Astrocyte (in vitro differentiated cells and primary cell): ENCODE measurements around the gene WTAP. TPM values are rescaled to one million over a fixed set of nuclear protein-coding genes. Genes with fewer than 3 reads are reported as not detected.
"Not testable (repeated sequence)": the region's sequence is repeated elsewhere in the genome, so short reads cannot be mapped to it uniquely, and the experiment has no call there.

Experiments
- DNase-seq: peaks from one replicate; pipeline ENCODE4 v3.0.0-alpha.2; 2010; ENCODE audit warnings: low read depth
- FAIRE-seq: peaks from 2 replicates; lab custom pipeline; 2011; peaks lifted over from hg19 to GRCh38; lab: Jason Lieb, UNC
- H2AFZ ChIP-seq: 2 replicates; pipeline ENCODE4 v1.6.0; 2012; ENCODE audit warnings: low read depth, low read length, inconsistent platforms
- H3K27ac ChIP-seq: 2 replicates; pipeline ENCODE4 v1.5.1; 2011; ENCODE audit warnings: low read depth, low read length, inconsistent platforms
- H3K27me3 ChIP-seq: 2 replicates; pipeline ENCODE4 v1.6.0; 2011; ENCODE audit warnings: low read length, inconsistent platforms; ENCODE audit not compliant: insufficient read depth
- H3K36me3 ChIP-seq: 2 replicates; pipeline ENCODE4 v1.5.1; 2011; ENCODE audit warnings: low read length, inconsistent platforms; ENCODE audit not compliant: insufficient read depth
- H3K4me1 ChIP-seq: 2 replicates; pipeline ENCODE4 v1.5.1; 2011; ENCODE audit warnings: low read length, inconsistent platforms; ENCODE audit not compliant: insufficient read depth
- H3K4me2 ChIP-seq: 2 replicates; pipeline ENCODE4 v1.6.0; 2012; ENCODE audit warnings: low read length, inconsistent platforms
- H3K4me3 ChIP-seq: 2 replicates; pipeline ENCODE4 v1.5.1; 2011; ENCODE audit warnings: low read depth, mild to moderate bottlenecking, low read length, inconsistent platforms; ENCODE audit not compliant: insufficient read depth
- H3K79me2 ChIP-seq: 2 replicates; pipeline ENCODE4 v1.6.0; 2012; ENCODE audit warnings: mild to moderate bottlenecking, low read length, inconsistent platforms; ENCODE audit not compliant: insufficient read depth
- H3K9ac ChIP-seq: 2 replicates; pipeline ENCODE4 v1.6.0; 2012; ENCODE audit warnings: mild to moderate bottlenecking, low read length, inconsistent platforms
- H3K9me3 ChIP-seq: 2 replicates; pipeline ENCODE4 v1.5.1; 2012; ENCODE audit warnings: low read depth, mild to moderate bottlenecking, low read length, inconsistent platforms; ENCODE audit not compliant: insufficient read depth
- H4K20me1 ChIP-seq: 2 replicates; pipeline ENCODE4 v1.6.0; 2012; ENCODE audit warnings: low read length, inconsistent platforms; ENCODE audit not compliant: insufficient read depth
- H3K27ac Mint-ChIP-seq: one replicate; pipeline ENCODE4 v1.8.0; 2021; ENCODE audit warnings: mild to moderate bottlenecking, mixed read lengths; ENCODE audit not compliant: unreplicated experiment
- H3K27me3 Mint-ChIP-seq: one replicate; pipeline ENCODE4 v1.8.0; 2021; ENCODE audit warnings: low read depth, mixed read lengths; ENCODE audit not compliant: unreplicated experiment
- H3K36me3 Mint-ChIP-seq: one replicate; pipeline ENCODE4 v1.8.0; 2021; ENCODE audit warnings: low read depth, mixed read lengths; ENCODE audit not compliant: unreplicated experiment
- H3K4me1 Mint-ChIP-seq: one replicate; pipeline ENCODE4 v1.8.0; 2021; ENCODE audit warnings: low read depth, mixed read lengths; ENCODE audit not compliant: unreplicated experiment
- H3K4me3 Mint-ChIP-seq: one replicate; pipeline ENCODE4 v1.8.0; 2021; ENCODE audit warnings: mild to moderate bottlenecking, moderate library complexity, mixed read lengths; ENCODE audit not compliant: unreplicated experiment
- H3K9me3 Mint-ChIP-seq: one replicate; pipeline ENCODE4 v1.8.0; 2021; ENCODE audit warnings: mild to moderate bottlenecking, mixed read lengths; ENCODE audit not compliant: unreplicated experiment
- EZH2 ChIP-seq: IDR thresholded peaks from 2 replicates; pipeline ENCODE4 v1.6.1; 2012; ENCODE audit warnings: mild to moderate bottlenecking, low read length, inconsistent platforms; ENCODE audit not compliant: insufficient read depth
- total RNA-seq: library from RNA; stranded (reverse); gene quantifications from 2 replicates; pipeline ENCODE4 v1.2.1, GENCODE V29; 2021
- TF ChIP-seq, protein P1 (sequence below): IDR thresholded peaks from 2 replicates; pipeline ENCODE4 v1.5.1; 2011; ENCODE audit warnings: low read depth, mild to moderate bottlenecking, inconsistent platforms, low read length, moderate library complexity; ENCODE audit not compliant: insufficient read depth

Gene WTAP
- total RNA-seq, 1 donor from 2014 or later: 93.8 TPM

DNA sequence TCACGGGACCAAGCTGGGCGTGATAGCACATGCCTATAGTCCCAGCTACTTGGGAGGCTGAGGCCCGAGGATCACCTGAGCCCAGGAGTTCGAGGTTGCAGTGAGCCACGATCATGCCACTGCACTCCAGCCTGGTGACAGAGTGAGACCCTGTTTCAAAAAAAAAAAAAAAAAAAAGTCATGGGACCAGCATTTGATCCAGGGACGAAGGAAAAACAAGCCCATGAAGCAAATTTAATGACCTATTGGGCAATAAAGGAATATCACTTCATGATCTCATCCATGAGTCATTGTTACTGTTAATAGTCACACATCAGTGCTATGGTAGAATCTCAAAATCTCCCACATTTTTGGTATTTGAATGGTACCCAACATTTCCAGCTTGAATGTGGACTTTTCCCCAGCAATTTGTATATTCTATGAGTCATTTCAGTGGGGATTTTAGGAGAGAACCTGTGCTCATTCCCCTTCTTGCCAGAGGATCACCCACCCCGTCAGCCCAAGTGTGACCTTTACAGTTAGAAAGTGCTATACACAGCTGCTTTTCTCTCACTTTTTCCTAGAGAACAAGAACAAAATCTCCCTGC is 25.8 kb upstream of the WTAP start:
- Histone ChIP-seq H3K9ac (peak overlapping the region; percentile 32), H3K4me1 (peaks cover 14% of the 10 kb centered on the region), H3K27me3 (no peaks in the 10 kb centered on the region), H3K4me2 (peak overlapping the region; percentile 55), H3K36me3 (no peaks in the 10 kb centered on the region), H4K20me1 (no peaks in the 10 kb centered on the region), H2AFZ (no peak overlapping the region), H3K79me2 (no peaks in the 10 kb centered on the region), H3K4me3 (no peak overlapping the region), H3K27ac (peak overlapping the region; percentile 78), H3K9me3 (no peaks in the 10 kb centered on the region)
- H3K36me3 Mint-ChIP-seq: peaks cover 13% of the 10 kb centered on the region
- H3K27me3 Mint-ChIP-seq: no peaks in the 10 kb centered on the region
- peaks cover 5% of the 10 kb centered on the region for H3K4me1 Mint-ChIP-seq
- TF ChIP-seq, protein P1, sequence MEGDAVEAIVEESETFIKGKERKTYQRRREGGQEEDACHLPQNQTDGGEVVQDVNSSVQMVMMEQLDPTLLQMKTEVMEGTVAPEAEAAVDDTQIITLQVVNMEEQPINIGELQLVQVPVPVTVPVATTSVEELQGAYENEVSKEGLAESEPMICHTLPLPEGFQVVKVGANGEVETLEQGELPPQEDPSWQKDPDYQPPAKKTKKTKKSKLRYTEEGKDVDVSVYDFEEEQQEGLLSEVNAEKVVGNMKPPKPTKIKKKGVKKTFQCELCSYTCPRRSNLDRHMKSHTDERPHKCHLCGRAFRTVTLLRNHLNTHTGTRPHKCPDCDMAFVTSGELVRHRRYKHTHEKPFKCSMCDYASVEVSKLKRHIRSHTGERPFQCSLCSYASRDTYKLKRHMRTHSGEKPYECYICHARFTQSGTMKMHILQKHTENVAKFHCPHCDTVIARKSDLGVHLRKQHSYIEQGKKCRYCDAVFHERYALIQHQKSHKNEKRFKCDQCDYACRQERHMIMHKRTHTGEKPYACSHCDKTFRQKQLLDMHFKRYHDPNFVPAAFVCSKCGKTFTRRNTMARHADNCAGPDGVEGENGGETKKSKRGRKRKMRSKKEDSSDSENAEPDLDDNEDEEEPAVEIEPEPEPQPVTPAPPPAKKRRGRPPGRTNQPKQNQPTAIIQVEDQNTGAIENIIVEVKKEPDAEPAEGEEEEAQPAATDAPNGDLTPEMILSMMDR: no peak
- TF ChIP-seq EZH2: no peak
- peaks cover 5% of the 10 kb centered on the region for H3K9me3 Mint-ChIP-seq
- no peak overlapping the region for H3K4me3 Mint-ChIP-seq
- FAIRE-seq (peak; percentile 26), DNase-seq (peak; percentile 91)
- peak overlapping the region; percentile 58 for H3K27ac Mint-ChIP-seq

DNA sequence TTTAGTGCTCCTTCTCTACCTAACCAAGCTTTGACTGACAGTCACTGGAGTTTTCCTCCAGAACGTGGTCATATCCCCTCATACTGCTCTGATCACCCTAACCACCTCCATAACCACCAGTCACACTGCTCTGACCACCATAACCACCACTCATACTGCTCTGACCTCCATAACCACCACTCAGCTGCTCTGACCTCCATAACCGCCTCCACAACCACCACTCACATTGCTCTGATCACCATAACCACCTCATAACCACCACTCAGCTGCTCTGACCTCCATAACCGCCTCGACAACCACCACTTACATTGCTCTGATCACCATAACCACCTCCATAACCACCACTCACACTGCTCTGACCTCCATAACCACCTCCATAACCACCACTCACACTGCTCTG is 16.7 kb upstream of the WTAP start:
- not testable (repeated sequence) for DNase-seq, H3K36me3 ChIP-seq, H3K36me3 Mint-ChIP-seq, FAIRE-seq, H3K4me3 Mint-ChIP-seq, H3K9ac ChIP-seq, H3K4me2 ChIP-seq, H3K27me3 Mint-ChIP-seq, H4K20me1 ChIP-seq, H3K27ac Mint-ChIP-seq, H3K27ac ChIP-seq, H3K4me3 ChIP-seq, H3K9me3 ChIP-seq, H3K79me2 ChIP-seq, H3K4me1 ChIP-seq, H3K4me1 Mint-ChIP-seq, H2AFZ ChIP-seq, H3K9me3 Mint-ChIP-seq, H3K27me3 ChIP-seq

DNA sequence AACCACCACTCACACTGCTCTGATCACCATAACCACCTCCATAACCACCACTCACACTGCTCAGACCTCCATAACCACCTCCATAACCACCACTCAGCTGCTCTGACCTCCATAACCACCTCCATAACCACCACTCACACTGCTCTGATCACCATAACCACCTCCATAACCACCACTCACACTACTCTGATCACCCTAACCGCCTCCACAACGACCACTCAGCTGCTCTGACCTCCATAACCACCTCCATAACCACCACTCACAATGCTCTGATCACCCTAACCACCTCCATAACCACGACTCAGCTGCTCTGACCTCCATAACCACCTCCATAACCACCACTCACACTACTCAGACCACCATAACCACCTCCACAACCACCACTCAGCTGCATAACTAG is 14.9 kb upstream of the WTAP start:
- not testable (repeated sequence) for H3K4me2 ChIP-seq, H3K9me3 Mint-ChIP-seq, FAIRE-seq, H2AFZ ChIP-seq, H3K36me3 Mint-ChIP-seq, H4K20me1 ChIP-seq, H3K4me1 Mint-ChIP-seq, H3K4me3 ChIP-seq, H3K27ac Mint-ChIP-seq, H3K27me3 Mint-ChIP-seq, DNase-seq, H3K9ac ChIP-seq, H3K36me3 ChIP-seq, H3K27me3 ChIP-seq, H3K79me2 ChIP-seq, H3K9me3 ChIP-seq, H3K27ac ChIP-seq, H3K4me3 Mint-ChIP-seq
- peaks cover 16% of the 10 kb centered on the region for H3K4me1 ChIP-seq
